Measurements from ENCODE around the gene GUCD1. TPM values are rescaled to one million over a fixed set of nuclear protein-coding genes. Genes with fewer than 3 reads are reported as not detected.

The GUCD1 gene
- total and polyA plus RNA-seq, 2 of the 13 experiments (the other 11 are each of a cell fraction or from before 2014, with no cell fraction given), result 128 to 245 TPM

GRCh38 chr22:24506802-24507438 lies 48.0 kb downstream of the GUCD1 start (continued):
- no peak for TF ChIP-seq MXD3 (CRISPR knock-in tag; IDR thresholded peaks at IDR 0.05)
- TF ChIP-seq ZNF607 (CRISPR knock-in tag; IDR thresholded peaks at IDR 0.05; ENCODE audit: borderline replicate concordance), result no peak
- TF ChIP-seq HOXA5 (CRISPR knock-in tag; IDR thresholded peaks at IDR 0.05), result 0 out of 2 replicates have a peak, but pooled peaks have one; percentile 53
- 0 out of 2 replicates have a peak, but pooled peaks have one; percentile 15 for TF ChIP-seq KDM1A (CRISPR knock-in tag; IDR thresholded peaks at IDR 0.05)
- no peak for TF ChIP-seq ZFY (CRISPR knock-in tag; IDR thresholded peaks at IDR 0.05)
- no peak for TF ChIP-seq ZNF781 (CRISPR knock-in tag; IDR thresholded peaks at IDR 0.05; ENCODE audit: borderline replicate concordance, not compliant biosample characterization)
- no peak for TF ChIP-seq ZNF674 (CRISPR knock-in tag; IDR thresholded peaks at IDR 0.05; ENCODE audit: low read depth)
- no peak for TF ChIP-seq ZNF746 (CRISPR knock-in tag; IDR thresholded peaks at IDR 0.05)
- no peak for TF ChIP-seq SYNCRIP (IDR thresholded peaks at IDR 0.05; ENCODE audit: insufficient read depth, low read depth, low read length)
- no peak for TF ChIP-seq ZBTB39 (CRISPR knock-in tag; IDR thresholded peaks at IDR 0.05)
- TF ChIP-seq FOXM1 (CRISPR knock-in tag; IDR thresholded peaks at IDR 0.05), result no peak
- no peak for TF ChIP-seq NAIF1 (CRISPR knock-in tag; IDR thresholded peaks at IDR 0.05; ENCODE audit: borderline replicate concordance)
- TF ChIP-seq PTBP1 (IDR thresholded peaks at IDR 0.05; ENCODE audit: low read depth, low read length, poor library complexity, severe bottlenecking), result no peak
- no peak for TF ChIP-seq ZNF549 (CRISPR knock-in tag; IDR thresholded peaks at IDR 0.05)
- no peak for TF ChIP-seq ZNF34 (CRISPR knock-in tag; IDR thresholded peaks at IDR 0.05; ENCODE audit: borderline replicate concordance)
- 0 out of 2 replicates have a peak, but pooled peaks have one; percentile 6 for TF ChIP-seq ARID3A (IDR thresholded peaks at IDR 0.05; ENCODE audit: low read depth, low read length)
- no peak for TF ChIP-seq PRDM10 (CRISPR knock-in tag; IDR thresholded peaks at IDR 0.05; ENCODE audit: low read depth)
- TF ChIP-seq HBP1 (CRISPR knock-in tag; IDR thresholded peaks at IDR 0.05; ENCODE audit: low read depth), result peak; percentile 65; the same call in 1 of the 2 replicates
